VCaP (cell line): ENCODE data around the gene MYRFL.

Experiments
- H3K27ac ChIP-seq: fragments of 450-650 bp; 2 replicates; pipeline ENCODE4 v1.5.1; 2017
- CTCF ChIP-seq: fragments of 450-650 bp; conservative IDR thresholded peaks from 2 replicates; pipeline ENCODE4 v1.5.1; 2017; ENCODE audit warnings: mild to moderate bottlenecking, moderate library complexity

The MYRFL gene

GRCh38 chr12:69969011-69969410 lies 144.0 kb downstream of the MYRFL start:
- no peak overlapping the region for H3K27ac ChIP-seq
- TF ChIP-seq CTCF = no peak

- no peak for TF ChIP-seq CTCF
- no peak overlapping the region for H3K27ac ChIP-seq
These were observed 147.1 kb downstream of the MYRFL start for GRCh38 chr12:69972136-69972535.

GRCh38 chr12:69978020-69978419 lies 153.0 kb downstream of the MYRFL start:
- no peak overlapping the region for H3K27ac ChIP-seq
- TF ChIP-seq CTCF = no peak

GRCh38 chr12:69981881-69982475 lies 157.0 kb downstream of the MYRFL start:
- no peak for TF ChIP-seq CTCF
- no peak overlapping the region for H3K27ac ChIP-seq

GRCh38 chr12:69984241-69984640 lies 159.2 kb downstream of the MYRFL start:
- TF ChIP-seq CTCF = no peak
- no peak overlapping the region for H3K27ac ChIP-seq

- no peak; the same call in 1 of the 2 replicates for TF ChIP-seq CTCF
- no peak overlapping the region for H3K27ac ChIP-seq
These were observed 160.6 kb downstream of the MYRFL start for GRCh38 chr12:69985656-69986055.

GRCh38 chr12:69986114-69986513 lies 161.1 kb downstream of the MYRFL start:
- no peak overlapping the region for H3K27ac ChIP-seq
- TF ChIP-seq CTCF = no peak
